ENCODE data around the gene SPATS2L.

Gene SPATS2L

GRCh38 chr2:200467806-200468681 lies 161.6 kb downstream of the SPATS2L start:
- DNase-seq (ENCODE audit: low read depth) = no peak

- no peak for DNase-seq (ENCODE audit: low read depth)
These were observed 163.3 kb downstream of the SPATS2L start for GRCh38 chr2:200469708-200470211.

- no peak for DNase-seq (ENCODE audit: low read depth)
These were observed 163.7 kb downstream of the SPATS2L start for GRCh38 chr2:200470230-200470629.

- DNase-seq (ENCODE audit: low read depth) = no peak
These were observed 164.9 kb downstream of the SPATS2L start for GRCh38 chr2:200471324-200471848.

- no peak for DNase-seq (ENCODE audit: low read depth)
These were observed 165.6 kb downstream of the SPATS2L start for GRCh38 chr2:200471928-200472645.

- no peak for DNase-seq (ENCODE audit: low read depth)
These were observed 166.5 kb downstream of the SPATS2L start for GRCh38 chr2:200472853-200473464.

- no peak for DNase-seq (ENCODE audit: low read depth)
These were observed 169.3 kb downstream of the SPATS2L start for GRCh38 chr2:200475795-200476194.

- DNase-seq (ENCODE audit: low read depth) = no peak
These were observed 170.3 kb downstream of the SPATS2L start for GRCh38 chr2:200476836-200477235.

- DNase-seq (ENCODE audit: low read depth) = no peak
These were observed 171.2 kb downstream of the SPATS2L start for GRCh38 chr2:200477667-200478131.

GRCh38 chr2:200479692-200480265 lies 173.3 kb downstream of the SPATS2L start:
- DNase-seq (ENCODE audit: low read depth) = no peak

- DNase-seq (ENCODE audit: low read depth) = no peak
These were observed 175.7 kb downstream of the SPATS2L start for GRCh38 chr2:200482194-200482593.

GRCh38 chr2:200483729-200484198 lies 177.3 kb downstream of the SPATS2L start:
- DNase-seq (ENCODE audit: low read depth) = no peak

GRCh38 chr2:200484934-200485333 lies 178.4 kb downstream of the SPATS2L start:
- no peak for DNase-seq (ENCODE audit: low read depth)

GRCh38 chr2:200486529-200486928 lies 180.0 kb downstream of the SPATS2L start:
- DNase-seq (ENCODE audit: low read depth) = no peak

- no peak for DNase-seq (ENCODE audit: low read depth)
These were observed 181.7 kb downstream of the SPATS2L start for GRCh38 chr2:200488169-200488568.

- DNase-seq (ENCODE audit: low read depth) = no peak
These were observed 183.5 kb downstream of the SPATS2L start for GRCh38 chr2:200490001-200490400.

GRCh38 chr2:200492656-200493055 lies 186.2 kb downstream of the SPATS2L start:
- DNase-seq (ENCODE audit: low read depth) = no peak

GRCh38 chr2:200494048-200494447 lies 187.6 kb downstream of the SPATS2L start:
- no peak for DNase-seq (ENCODE audit: low read depth)

- no peak for DNase-seq (ENCODE audit: low read depth)
These were observed 190.2 kb downstream of the SPATS2L start for GRCh38 chr2:200496696-200497095.

- DNase-seq (ENCODE audit: low read depth) = no peak
These were observed 192.1 kb downstream of the SPATS2L start for GRCh38 chr2:200498402-200499162.

GRCh38 chr2:200502196-200502595 lies 195.7 kb downstream of the SPATS2L start:
- DNase-seq (ENCODE audit: low read depth) = no peak
